Activated CD8-positive, alpha-beta memory T cell treated with anti-CD3 and anti-CD28 coated beads, Interleukin-2, amount 50 U/mL, for 1 hour (primary cell): ENCODE data around the gene ZNF148.
A peak's percentile ranks its signal among the peaks of the same experiment; 100 is the strongest.

ENCODE experiments used
- DNase-seq: peaks from one replicate; pipeline ENCODE4 v3.0.0-alpha.2; 2020; ENCODE audit errors: extremely low read depth

ZNF148 gene

GRCh38 chr3:125334675-125335560 is 40.2 kb downstream of the ZNF148 start:
- DNase-seq: no peak

DNA sequence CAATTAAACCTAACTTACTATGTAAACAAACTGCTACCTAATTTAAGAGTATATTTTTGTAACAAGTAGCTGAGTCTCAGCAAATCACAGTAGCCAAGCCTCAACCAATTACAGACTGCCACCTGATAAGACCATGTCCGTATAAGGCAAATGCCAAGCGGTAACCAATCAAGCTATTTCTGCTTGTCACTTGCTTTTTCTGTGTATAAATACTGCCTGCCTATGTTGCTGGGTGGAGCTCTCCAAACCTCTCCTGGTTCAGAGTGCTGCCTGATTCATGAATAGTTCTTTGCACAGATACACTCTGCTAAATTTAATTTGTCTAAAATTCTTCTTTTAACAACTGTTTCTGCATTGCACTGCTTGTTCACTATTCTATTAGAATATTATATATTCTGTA is 42.6 kb downstream of the ZNF148 start:
- no peak for DNase-seq

- DNase-seq: no peak
Measured at GRCh38 chr3:125331243-125331642, 43.9 kb downstream of the ZNF148 start.

DNA sequence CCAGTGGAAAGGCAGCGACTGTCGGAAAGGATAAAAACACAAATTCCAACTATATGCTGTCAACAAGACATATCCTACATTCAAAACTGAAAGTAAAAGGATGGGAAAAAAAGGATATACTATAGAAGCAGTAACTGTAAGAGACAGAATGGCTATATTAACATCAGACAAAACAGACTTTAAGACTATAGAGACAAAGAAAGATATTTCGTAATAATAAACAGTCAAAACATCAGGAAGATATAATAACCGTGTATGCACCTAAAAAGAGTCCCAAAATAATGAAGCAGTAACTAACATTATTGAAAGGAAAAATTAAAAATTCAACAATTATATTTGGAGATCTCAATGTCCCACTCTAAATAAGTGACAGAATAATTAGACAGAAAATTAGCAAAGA is 48.2 kb downstream of the ZNF148 start:
- DNase-seq: no peak

- DNase-seq: no peak
Measured at GRCh38 chr3:125325746-125326145, 49.4 kb downstream of the ZNF148 start.

- DNase-seq: no peak
Measured at GRCh38 chr3:125324341-125324740, 50.8 kb downstream of the ZNF148 start.

DNA sequence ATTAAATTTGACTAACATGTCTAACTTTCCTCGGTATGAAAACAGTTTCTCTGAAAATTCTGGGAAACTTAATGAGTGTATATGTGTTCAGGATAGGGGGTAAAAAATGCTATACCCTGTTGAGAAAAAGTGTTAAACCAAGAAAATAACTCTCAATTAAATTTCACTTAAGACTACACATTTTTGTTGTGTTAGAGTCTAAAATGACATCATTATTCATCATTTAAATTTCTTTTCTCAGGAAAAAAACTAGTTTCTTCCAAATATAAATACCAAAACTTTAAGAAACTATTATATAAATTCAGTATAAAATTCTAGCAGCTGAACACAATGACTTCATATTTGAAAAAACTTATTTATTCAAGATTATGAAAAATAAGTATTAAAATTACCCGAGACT is 52.2 kb downstream of the ZNF148 start:
- DNase-seq: no peak

GRCh38 chr3:125322166-125322565 is 53.0 kb downstream of the ZNF148 start:
- no peak for DNase-seq

GRCh38 chr3:125319765-125320164 is 55.4 kb downstream of the ZNF148 start:
- no peak for DNase-seq

DNA sequence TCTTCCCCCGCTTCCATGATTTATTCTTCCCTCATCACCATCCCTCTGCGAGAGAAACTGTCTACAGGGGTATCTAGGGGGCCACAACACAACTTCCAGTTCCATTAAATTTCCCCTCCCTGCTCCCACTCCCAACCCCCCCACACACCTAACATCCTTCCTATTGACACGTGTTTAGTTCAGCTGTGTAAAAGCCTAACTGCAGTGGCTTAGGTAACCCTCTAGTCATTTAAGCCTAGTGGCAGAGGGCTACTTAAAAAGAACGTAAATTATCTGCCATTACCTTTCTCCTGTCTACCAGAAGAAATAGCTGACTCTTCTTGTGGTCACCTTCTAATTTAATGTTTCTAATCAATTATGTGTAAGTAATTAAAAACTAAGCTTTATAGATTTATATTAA is 56.3 kb downstream of the ZNF148 start:
- no peak for DNase-seq

GRCh38 chr3:125318167-125318865 is 56.8 kb downstream of the ZNF148 start:
- DNase-seq: no peak

- no peak for DNase-seq
Measured at GRCh38 chr3:125317761-125318160, 57.4 kb downstream of the ZNF148 start.

GRCh38 chr3:125316949-125317348 is 58.2 kb downstream of the ZNF148 start:
- no peak for DNase-seq

DNA sequence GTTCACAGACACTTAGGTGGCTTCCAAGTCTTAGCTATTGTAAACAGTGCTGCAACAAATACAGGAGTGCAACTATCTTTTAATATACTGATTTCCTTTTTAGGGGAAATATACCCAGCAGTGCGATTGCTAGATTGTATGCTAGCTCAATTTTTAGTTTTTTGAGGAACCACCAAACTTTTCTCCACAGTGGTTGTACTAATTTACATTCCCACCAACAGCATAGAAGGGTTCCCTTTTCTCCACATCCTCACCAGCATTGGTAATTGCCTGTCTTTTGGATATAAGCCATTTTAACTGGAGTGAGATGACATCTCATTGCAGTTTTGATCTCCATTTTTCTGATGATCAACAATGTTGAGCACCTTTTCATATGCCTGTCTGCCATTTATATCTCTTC is 58.9 kb downstream of the ZNF148 start:
- DNase-seq: no peak

- no peak for DNase-seq
Measured at GRCh38 chr3:125313060-125313635, 62.0 kb downstream of the ZNF148 start.

GRCh38 chr3:125310623-125311081 is 64.5 kb downstream of the ZNF148 start:
- peak; percentile 20 for DNase-seq

DNA sequence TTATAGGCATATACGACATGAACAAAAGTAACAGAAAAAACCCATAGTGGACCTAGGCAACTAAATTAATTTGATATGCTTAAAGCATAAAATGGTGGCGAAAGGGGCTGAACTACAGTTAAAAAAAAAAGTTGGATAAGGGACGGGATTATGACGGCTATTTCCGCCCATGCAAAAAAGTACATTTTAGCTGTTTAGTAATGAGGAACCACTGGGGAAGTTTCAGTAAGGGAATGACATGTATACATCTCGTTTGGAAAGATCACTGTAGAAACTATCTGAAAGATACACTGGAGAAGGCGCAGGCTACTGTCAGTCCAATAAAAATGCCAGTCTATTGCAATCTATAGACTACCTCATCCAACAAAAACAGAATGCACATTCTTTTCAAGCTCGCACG is 65.6 kb downstream of the ZNF148 start:
- DNase-seq: no peak

DNA sequence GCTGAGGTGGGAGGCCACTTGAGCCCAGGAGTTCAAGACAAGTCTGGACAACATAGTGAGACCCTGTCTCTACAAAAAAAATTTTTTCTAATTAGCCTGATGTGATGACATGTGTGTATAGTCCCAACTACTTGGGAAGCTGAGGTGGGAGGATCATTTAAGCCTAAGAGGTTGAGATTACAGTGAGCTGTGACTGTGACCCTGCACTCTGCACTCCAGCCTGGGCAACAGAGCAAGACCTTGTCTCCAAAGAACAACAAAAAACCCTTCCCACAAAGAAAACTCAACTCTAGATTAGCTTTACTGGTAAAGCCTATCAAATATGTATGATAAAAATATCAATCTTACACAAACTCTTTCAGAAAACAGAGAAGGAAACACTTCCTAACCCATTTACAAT is 68.5 kb downstream of the ZNF148 start:
- DNase-seq: no peak

DNA sequence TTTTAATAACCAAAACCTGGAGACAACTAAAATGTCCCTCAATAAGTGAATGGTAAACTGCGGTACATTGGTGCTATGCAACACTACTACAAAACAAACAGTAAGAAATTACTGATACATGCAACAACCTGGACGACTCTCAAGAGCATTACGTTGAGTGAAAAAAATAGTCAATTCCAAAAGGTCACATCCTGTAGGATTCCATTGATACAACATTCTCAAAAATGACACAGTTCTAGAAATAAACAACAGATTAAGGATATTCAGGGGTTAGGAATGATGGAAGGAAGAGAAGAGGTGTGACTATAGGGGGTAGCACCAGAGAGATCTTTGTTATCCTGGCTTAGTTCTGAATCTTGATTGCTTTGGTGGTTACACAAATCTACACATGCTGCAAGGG is 72.2 kb downstream of the ZNF148 start:
- no peak for DNase-seq

GRCh38 chr3:125300416-125300815 is 74.7 kb downstream of the ZNF148 start:
- no peak for DNase-seq

DNA sequence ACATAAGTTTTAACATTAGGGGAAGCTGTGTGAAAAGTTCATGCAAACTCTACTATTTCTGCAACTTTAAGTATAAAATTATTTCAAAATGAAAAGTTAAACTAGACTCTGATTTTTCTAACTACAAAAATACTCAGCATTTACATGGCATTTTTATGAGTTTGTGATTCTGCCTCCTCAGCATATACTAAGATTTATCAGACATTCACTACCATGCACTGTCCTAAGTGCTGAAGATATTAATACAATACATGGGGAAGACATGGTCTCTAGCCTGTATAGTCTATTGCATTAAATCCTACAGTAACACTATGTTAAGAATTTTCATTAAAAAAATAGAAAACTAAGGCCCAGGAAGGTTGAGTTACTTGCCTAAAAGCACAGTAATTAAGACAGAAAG is 80.7 kb downstream of the ZNF148 start:
- no peak for DNase-seq

DNA sequence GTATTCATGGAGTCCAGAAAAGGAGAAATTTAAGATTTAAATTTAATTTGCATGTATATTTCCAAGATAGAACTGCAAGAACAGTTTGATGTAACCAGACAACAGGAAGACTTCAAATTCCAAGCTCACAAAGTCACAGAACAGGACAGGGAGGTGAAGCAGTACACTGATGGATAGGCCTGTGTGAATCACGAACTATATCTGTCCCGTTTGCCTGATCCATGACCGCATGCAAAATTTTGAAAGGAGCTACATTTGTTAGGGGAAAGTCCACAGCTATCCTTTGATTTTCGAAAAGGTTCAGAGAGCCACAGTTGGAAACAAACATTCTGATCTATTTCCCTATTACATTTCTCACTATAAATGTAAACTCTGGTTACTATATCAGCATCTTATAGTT is 83.1 kb downstream of the ZNF148 start:
- no peak for DNase-seq
